Measurements from ENCODE around the gene BSG.

- TF ChIP-seq POLR2AphosphoS5 (IDR thresholded peaks at IDR 0.05; ENCODE audit: low read depth, low read length) (no peak), POLR2A (IDR thresholded peaks at IDR 0.05; ENCODE audit: low read depth, low read length) (no peak), TAF1 (IDR thresholded peaks at IDR 0.05; ENCODE audit: borderline replicate concordance, low read depth, low read length) (no peak)
These were observed 41.6 kb downstream of the BSG start for GRCh38 chr19:613732-614567.
